GM12878 (cell line): ENCODE measurements around the gene COL23A1.

Source experiments
- EZH2 ChIP-seq: IDR thresholded peaks from 2 replicates; pipeline ENCODE4 v1.6.1; 2012; ENCODE audit warnings: low read depth, mild to moderate bottlenecking, control low read depth, inconsistent platforms, low read length, borderline replicate concordance; ENCODE audit not compliant: control insufficient read depth
- FOXK2 ChIP-seq: fragments of 450-650 bp; IDR thresholded peaks from 2 replicates; pipeline ENCODE4 v1.6.1; 2017; ENCODE audit warnings: mild to moderate bottlenecking, moderate library complexity
- RCOR1 ChIP-seq: conservative IDR thresholded peaks from 2 replicates; pipeline ENCODE4 v1.6.1; 2012; ENCODE audit warnings: low read depth, low read length, improper control_type of control experiment
- RFX5 ChIP-seq: IDR thresholded peaks from 2 replicates; pipeline ENCODE4 v1.6.1; 2011; ENCODE audit warnings: low read depth, low read length, improper control_type of control experiment
- SUZ12 ChIP-seq: fragments of 200-600 bp; sonication (generic); IDR thresholded peaks from one replicate; pipeline ENCODE4 v1.6.1; 2018; ENCODE audit warnings: antibody characterized with exemption, mild to moderate bottlenecking; ENCODE audit not compliant: unreplicated experiment
- TF ChIP-seq, protein P1 (sequence below), 3 experiments: IDR thresholded peaks in 2 of 3; conservative IDR thresholded peaks in 1 of 3; 2 replicates each; pipeline ENCODE4 v1.5.1; 2011; ENCODE audit warnings: low read depth in 3 of 3, low read length in 3 of 3, mild to moderate bottlenecking in 3 of 3, control low read depth in 2 of 3, moderate library complexity in 2 of 3, inconsistent platforms in 1 of 3, mixed read lengths in 1 of 3; ENCODE audit not compliant: control insufficient read depth in 2 of 3, insufficient read depth in 1 of 3; ENCODE audit errors: extremely low read depth in 1 of 3

DNA sequence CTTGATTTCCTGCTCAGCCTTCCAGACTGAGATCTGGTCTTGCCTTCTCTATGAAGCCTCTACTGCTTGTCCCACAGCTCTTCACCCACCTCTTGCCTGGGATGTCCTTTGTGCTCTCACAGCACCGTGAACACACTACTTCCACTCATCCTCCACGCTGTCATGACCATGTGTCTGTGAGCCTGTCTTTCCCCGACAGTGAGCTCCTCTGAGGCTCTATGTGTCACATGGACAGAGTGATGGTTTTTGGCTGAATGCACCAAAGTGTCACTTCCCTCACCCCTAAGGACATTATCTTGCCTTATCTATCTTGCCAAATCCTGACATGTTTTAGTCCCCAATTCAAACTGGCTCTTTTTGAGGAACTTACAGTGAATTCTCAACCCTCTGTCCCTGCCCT, 368.9 kb downstream of the COL23A1 start:
- TF ChIP-seq FOXK2, result no peak
- TF ChIP-seq SUZ12, result no peak
- TF ChIP-seq RCOR1, result no peak
- no peak for TF ChIP-seq EZH2
- no peak for TF ChIP-seq RFX5
- TF ChIP-seq, protein P1, sequence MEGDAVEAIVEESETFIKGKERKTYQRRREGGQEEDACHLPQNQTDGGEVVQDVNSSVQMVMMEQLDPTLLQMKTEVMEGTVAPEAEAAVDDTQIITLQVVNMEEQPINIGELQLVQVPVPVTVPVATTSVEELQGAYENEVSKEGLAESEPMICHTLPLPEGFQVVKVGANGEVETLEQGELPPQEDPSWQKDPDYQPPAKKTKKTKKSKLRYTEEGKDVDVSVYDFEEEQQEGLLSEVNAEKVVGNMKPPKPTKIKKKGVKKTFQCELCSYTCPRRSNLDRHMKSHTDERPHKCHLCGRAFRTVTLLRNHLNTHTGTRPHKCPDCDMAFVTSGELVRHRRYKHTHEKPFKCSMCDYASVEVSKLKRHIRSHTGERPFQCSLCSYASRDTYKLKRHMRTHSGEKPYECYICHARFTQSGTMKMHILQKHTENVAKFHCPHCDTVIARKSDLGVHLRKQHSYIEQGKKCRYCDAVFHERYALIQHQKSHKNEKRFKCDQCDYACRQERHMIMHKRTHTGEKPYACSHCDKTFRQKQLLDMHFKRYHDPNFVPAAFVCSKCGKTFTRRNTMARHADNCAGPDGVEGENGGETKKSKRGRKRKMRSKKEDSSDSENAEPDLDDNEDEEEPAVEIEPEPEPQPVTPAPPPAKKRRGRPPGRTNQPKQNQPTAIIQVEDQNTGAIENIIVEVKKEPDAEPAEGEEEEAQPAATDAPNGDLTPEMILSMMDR (IDR thresholded peaks at IDR 0.05 in 2 of 3, conservative IDR thresholded peaks at IDR 0.05 in 1 of 3; ENCODE audit: control insufficient read depth in 2 of 3, extremely low read depth in 1 of 3, insufficient read depth in 1 of 3, low read depth in 3 of 3, low read length in 3 of 3), result no peak
